Chondrocyte (in vitro differentiated cells): ENCODE results near the gene FRS2. TPM values are rescaled to one million over a fixed set of nuclear protein-coding genes. Genes with fewer than 3 reads are reported as not detected.

Experiments used
- DNase-seq: peaks from one replicate; pipeline ENCODE4 v3.0.0; 2021; ENCODE audit warnings: mixed read lengths, low spot score
- H3K27ac Mint-ChIP-seq: one replicate; pipeline ENCODE4 v1.8.0; 2021; ENCODE audit warnings: mild to moderate bottlenecking, moderate library complexity, mixed read lengths; ENCODE audit not compliant: unreplicated experiment
- H3K27me3 Mint-ChIP-seq: 2 replicates; pipeline ENCODE4 v1.8.0; 2021; ENCODE audit warnings: low read depth, mixed read lengths
- H3K36me3 Mint-ChIP-seq: 2 replicates; pipeline ENCODE4 v1.8.0; 2021; ENCODE audit warnings: low read depth, mixed read lengths
- H3K4me1 Mint-ChIP-seq: 2 replicates; pipeline ENCODE4 v1.8.0; 2021; ENCODE audit warnings: low read depth, mild to moderate bottlenecking, mixed read lengths
- H3K4me3 Mint-ChIP-seq: one replicate; pipeline ENCODE4 v1.8.0; 2021; ENCODE audit warnings: mild to moderate bottlenecking, moderate library complexity, mixed read lengths; ENCODE audit not compliant: unreplicated experiment
- H3K9me3 Mint-ChIP-seq: 2 replicates; pipeline ENCODE4 v1.8.0; 2021; ENCODE audit warnings: low read depth, mixed read lengths
- total RNA-seq: library from RNA; stranded (reverse); gene quantifications from 3 replicates; pipeline ENCODE4 v1.2.1, GENCODE V29; 2021
- TF ChIP-seq, protein P1 (sequence below): fragments of 200-600 bp; sonication (generic); IDR thresholded peaks from 2 replicates; pipeline ENCODE4 v1.5.0; 2021; ENCODE audit warnings: antibody characterized with exemption, mild to moderate bottlenecking, moderate library complexity

Gene FRS2
- total RNA-seq, 1 donor from 2014 or later, result 46.9 TPM

DNA sequence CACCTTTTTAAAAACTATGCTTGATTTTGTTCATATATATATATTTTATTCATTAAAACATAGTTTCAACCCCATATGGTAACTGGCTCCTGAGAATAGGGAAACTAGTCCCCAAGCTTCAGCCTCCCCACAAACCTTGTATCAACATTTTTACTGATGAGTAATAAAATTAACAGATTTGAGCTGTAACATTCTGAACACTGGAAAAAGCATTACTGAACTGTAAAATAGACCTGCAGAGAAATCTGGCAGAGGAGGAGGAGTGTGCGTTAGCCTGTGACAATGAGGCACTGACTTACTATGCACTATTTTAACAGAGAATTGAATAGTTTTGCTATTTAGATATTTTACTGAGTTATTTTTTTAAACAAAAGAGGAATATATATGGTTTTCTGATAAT lies 43.1 kb downstream of the FRS2 start:
- no peaks in the 10 kb centered on the region for H3K27me3 Mint-ChIP-seq
- H3K4me3 Mint-ChIP-seq, result no peak overlapping the region
- no peaks in the 10 kb centered on the region for H3K9me3 Mint-ChIP-seq
- TF ChIP-seq, protein P1, sequence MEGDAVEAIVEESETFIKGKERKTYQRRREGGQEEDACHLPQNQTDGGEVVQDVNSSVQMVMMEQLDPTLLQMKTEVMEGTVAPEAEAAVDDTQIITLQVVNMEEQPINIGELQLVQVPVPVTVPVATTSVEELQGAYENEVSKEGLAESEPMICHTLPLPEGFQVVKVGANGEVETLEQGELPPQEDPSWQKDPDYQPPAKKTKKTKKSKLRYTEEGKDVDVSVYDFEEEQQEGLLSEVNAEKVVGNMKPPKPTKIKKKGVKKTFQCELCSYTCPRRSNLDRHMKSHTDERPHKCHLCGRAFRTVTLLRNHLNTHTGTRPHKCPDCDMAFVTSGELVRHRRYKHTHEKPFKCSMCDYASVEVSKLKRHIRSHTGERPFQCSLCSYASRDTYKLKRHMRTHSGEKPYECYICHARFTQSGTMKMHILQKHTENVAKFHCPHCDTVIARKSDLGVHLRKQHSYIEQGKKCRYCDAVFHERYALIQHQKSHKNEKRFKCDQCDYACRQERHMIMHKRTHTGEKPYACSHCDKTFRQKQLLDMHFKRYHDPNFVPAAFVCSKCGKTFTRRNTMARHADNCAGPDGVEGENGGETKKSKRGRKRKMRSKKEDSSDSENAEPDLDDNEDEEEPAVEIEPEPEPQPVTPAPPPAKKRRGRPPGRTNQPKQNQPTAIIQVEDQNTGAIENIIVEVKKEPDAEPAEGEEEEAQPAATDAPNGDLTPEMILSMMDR, result no peak
- no peaks in the 10 kb centered on the region for H3K36me3 Mint-ChIP-seq
- H3K4me1 Mint-ChIP-seq, result peaks cover 85% of the 10 kb centered on the region
- peak overlapping the region; percentile 62 for H3K27ac Mint-ChIP-seq
- no peak for DNase-seq

DNA sequence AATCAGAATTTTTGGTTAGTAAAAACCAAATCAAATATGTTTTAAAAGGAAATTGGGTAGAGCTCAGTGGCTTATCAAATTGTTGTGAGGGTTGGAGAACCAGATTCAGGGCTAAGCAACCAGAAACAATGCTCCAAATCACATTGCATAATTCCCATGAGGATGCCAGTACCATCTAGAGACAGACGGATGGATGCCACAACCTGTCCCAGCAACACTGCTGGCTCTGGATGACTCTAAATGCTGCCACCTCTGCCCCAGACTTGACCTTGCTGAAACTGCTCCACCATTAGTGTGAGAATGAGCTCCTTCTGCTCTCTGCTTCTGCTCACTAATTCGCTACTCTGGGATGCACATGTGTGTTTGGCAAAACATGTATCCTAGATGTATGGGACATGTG lies 43.9 kb downstream of the FRS2 start:
- Mint-ChIP-seq H3K4me1 (peaks cover 79% of the 10 kb centered on the region), H3K9me3 (no peaks in the 10 kb centered on the region), H3K27me3 (no peaks in the 10 kb centered on the region), H3K36me3 (no peaks in the 10 kb centered on the region), H3K4me3 (no peak overlapping the region), H3K27ac (peak overlapping the region; percentile 72)
- no peak for DNase-seq
- TF ChIP-seq, protein P1, result no peak

DNA sequence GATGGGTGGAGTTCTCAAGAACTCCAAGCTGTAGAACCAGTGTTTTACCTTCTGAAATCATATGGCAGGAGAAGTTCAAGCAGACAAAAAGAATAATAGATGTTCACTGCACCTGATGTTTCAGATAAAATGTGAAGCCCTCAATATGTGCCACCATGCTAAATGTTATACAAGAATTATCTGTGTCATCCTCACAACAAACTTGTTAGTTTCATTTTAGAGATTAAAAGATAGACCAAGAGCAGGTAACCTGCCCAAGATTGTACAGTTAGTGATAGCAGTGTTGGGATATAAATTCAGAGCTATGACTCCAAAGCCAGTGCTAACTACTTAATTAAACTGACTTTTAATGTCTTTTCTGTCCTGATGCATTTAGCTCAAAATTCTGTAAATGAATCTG lies 44.7 kb downstream of the FRS2 start:
- Mint-ChIP-seq H3K27me3 (no peaks in the 10 kb centered on the region), H3K27ac (peak overlapping the region; percentile 93), H3K4me1 (peaks cover 80% of the 10 kb centered on the region), H3K9me3 (peaks cover 3% of the 10 kb centered on the region), H3K4me3 (no peak overlapping the region), H3K36me3 (no peaks in the 10 kb centered on the region)
- TF ChIP-seq, protein P1, result no peak
- no peak for DNase-seq

DNA sequence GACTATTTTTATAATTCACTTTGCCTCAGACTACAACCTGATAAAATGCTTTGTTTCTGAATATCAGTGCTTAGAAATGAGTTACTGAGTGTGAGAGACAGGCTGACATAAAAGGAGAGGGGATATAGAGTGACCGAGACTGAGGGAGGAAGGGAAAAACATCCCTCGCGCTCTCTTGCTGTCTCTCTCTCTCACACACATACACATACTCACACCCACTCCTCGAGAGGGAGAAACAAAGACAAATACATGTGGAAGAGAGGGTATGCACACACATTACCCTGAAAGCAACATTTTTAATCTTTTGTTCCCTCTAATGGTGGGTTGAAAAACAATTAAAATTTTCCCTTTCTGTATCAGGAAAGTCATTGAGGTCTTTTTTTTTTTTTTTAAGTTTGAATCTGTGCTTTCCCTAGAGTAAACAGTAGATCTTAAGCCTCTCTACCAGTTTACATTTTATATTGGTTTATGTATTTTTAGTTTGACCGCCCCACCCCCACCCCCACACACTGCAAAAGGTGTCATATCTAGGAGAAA lies 45.3 kb downstream of the FRS2 start:
- TF ChIP-seq, protein P1, result peak; percentile 33
- Mint-ChIP-seq H3K4me1 (peaks cover 80% of the 10 kb centered on the region), H3K27me3 (no peaks in the 10 kb centered on the region), H3K36me3 (no peaks in the 10 kb centered on the region), H3K27ac (peak overlapping the region; percentile 93), H3K4me3 (peak overlapping the region; percentile 47), H3K9me3 (peaks cover 7% of the 10 kb centered on the region)
- no peak for DNase-seq

DNA sequence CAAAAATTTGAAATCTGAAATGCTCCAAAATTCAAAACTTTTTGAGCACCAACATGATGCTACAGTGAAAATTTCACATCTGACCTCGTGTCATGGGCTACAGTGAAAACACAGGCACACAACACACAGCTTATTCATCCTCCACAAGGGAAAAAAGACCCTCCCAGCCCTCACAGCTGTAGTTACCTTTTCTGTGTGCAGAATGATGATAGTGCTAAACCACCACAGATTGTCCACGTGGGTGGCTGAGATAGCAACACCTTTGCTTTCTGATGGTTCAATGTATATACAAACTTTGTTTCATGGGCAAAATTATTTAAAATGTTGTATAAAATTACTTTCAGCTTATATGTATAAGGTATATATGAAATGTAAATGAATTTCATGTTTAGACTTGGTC lies 46.8 kb downstream of the FRS2 start:
- Mint-ChIP-seq H3K27ac (no peak overlapping the region), H3K4me1 (peaks cover 78% of the 10 kb centered on the region), H3K9me3 (peaks cover 13% of the 10 kb centered on the region), H3K36me3 (peaks cover 1% of the 10 kb centered on the region), H3K4me3 (no peak overlapping the region), H3K27me3 (no peaks in the 10 kb centered on the region)
- TF ChIP-seq, protein P1, result no peak
- no peak for DNase-seq
